ENCODE data around the gene AURKB. TPM values are rescaled to one million over a fixed set of nuclear protein-coding genes. Genes with fewer than 3 reads are reported as not detected.

The AURKB gene
- total and polyA plus RNA-seq, 2 donors (not counting 1 experiment from before 2014, with no cell fraction given) = 1.1 to 5.3 TPM

DNA sequence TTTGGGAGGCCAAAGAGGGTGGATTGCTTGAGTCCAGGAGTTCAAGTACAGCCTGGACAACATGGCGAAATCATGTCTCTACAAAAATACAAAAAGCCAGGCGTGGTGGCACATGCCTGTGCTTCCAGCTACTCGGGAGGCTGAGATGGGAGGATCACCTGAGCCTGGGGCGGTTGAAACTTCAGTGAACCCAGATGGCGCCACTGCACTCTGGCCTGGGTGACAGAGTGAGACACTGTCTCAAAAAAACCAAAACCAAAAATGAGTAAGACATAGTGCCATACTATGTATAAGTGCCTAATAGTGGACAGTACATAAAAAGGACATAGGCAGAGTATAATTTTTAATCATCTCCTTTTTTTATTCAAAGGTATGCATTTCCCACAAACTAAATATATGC is 33.5 kb upstream of the AURKB start:
- Histone ChIP-seq H3K27me3 (replicated peaks in 1 of 4; ENCODE audit: control extremely low read depth in 1 of 4, control insufficient read depth in 3 of 4, insufficient read depth in 4 of 4, low read length in 3 of 4) (no peaks in the 10 kb centered on the region), H4K20me1 (ENCODE audit: control insufficient read depth, insufficient read depth, low read length, poor library complexity, severe bottlenecking) (peaks cover 62% of the 10 kb centered on the region), H3K9ac (ENCODE audit: low read length) (no peak overlapping the region), H3K4me1 (ENCODE audit: control insufficient read depth in 2 of 2, insufficient read depth in 2 of 2, low read length in 2 of 2) (peaks cover 26 to 31% of the 10 kb centered on the region in 2 donors), H3K27ac (ENCODE audit: low read length in 2 of 2) (peak overlapping the region in 1 of 2 donors; percentile 100), H3K4me2 (replicated peaks; ENCODE audit: low read depth, low read length, poor library complexity, severe bottlenecking) (no peak overlapping the region), H3K79me2 (ENCODE audit: control insufficient read depth, insufficient read depth, low read length) (peaks cover 77% of the 10 kb centered on the region), H3K36me3 (replicated peaks in 1 of 2; ENCODE audit: control extremely low read depth in 1 of 2, control insufficient read depth in 1 of 2, extremely low read depth in 1 of 2, insufficient read depth in 2 of 2, low read length in 1 of 2) (peaks cover 2 to 56% of the 10 kb centered on the region in 2 experiments), H3K4me3 (ENCODE audit: control extremely low read depth in 1 of 5, extremely low read depth in 1 of 5, insufficient read depth in 1 of 5, low read depth in 2 of 5, low read length in 4 of 5) (no peak overlapping the region), H2AFZ (ENCODE audit: insufficient read depth, low read depth, low read length, poor library complexity, severe bottlenecking) (no peak overlapping the region), H3K9me3 (ENCODE audit: control extremely low read depth in 1 of 3, control insufficient read depth in 2 of 3, insufficient read depth in 1 of 3, low read length in 2 of 3) (peaks cover 0 to 3% (median 0%) of the 10 kb centered on the region in 3 donors)
- no peak overlapping the region for H3K27ac Mint-ChIP-seq
- ChIA-PET POLR2A (interaction anchor here (0.6 to 5.9 kb wide), 3 partner anchors 20 to 49 kb away, joined by 3 to 158 read pairs (median 3); no protein-coding TSS in a partner anchor), CTCF (interaction anchor here (0.6 to 1.9 kb wide), 7 partner anchors 13 to 1991 kb away, joined by 3 to 13 read pairs (median 3); partner anchors contain the start of gene TMEM107)
- TF ChIP-seq, protein P1, sequence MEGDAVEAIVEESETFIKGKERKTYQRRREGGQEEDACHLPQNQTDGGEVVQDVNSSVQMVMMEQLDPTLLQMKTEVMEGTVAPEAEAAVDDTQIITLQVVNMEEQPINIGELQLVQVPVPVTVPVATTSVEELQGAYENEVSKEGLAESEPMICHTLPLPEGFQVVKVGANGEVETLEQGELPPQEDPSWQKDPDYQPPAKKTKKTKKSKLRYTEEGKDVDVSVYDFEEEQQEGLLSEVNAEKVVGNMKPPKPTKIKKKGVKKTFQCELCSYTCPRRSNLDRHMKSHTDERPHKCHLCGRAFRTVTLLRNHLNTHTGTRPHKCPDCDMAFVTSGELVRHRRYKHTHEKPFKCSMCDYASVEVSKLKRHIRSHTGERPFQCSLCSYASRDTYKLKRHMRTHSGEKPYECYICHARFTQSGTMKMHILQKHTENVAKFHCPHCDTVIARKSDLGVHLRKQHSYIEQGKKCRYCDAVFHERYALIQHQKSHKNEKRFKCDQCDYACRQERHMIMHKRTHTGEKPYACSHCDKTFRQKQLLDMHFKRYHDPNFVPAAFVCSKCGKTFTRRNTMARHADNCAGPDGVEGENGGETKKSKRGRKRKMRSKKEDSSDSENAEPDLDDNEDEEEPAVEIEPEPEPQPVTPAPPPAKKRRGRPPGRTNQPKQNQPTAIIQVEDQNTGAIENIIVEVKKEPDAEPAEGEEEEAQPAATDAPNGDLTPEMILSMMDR (IDR thresholded peaks at IDR 0.05) = no peak
- no peak for TF ChIP-seq EZH2 (IDR thresholded peaks at IDR 0.05; ENCODE audit: borderline replicate concordance, insufficient read depth, low read depth, low read length, poor library complexity, severe bottlenecking)
- H3K9me3 Mint-ChIP-seq (ENCODE audit: insufficient read depth) = no peaks in the 10 kb centered on the region
- H3K4me1 Mint-ChIP-seq = peaks cover 40% of the 10 kb centered on the region
- DNase-seq (no peak), ATAC-seq (ENCODE audit: low read depth) (no peak)
- H3K27me3 Mint-ChIP-seq = no peaks in the 10 kb centered on the region
- peak overlapping the region; percentile 19 for H3K4me3 Mint-ChIP-seq
- 100% methylated on average over 2 of the region's 5 CpGs for WGBS (ENCODE audit: insufficient coverage)
- intact Hi-C loops (cut with micrococcal nuclease) = no loop called here

DNA sequence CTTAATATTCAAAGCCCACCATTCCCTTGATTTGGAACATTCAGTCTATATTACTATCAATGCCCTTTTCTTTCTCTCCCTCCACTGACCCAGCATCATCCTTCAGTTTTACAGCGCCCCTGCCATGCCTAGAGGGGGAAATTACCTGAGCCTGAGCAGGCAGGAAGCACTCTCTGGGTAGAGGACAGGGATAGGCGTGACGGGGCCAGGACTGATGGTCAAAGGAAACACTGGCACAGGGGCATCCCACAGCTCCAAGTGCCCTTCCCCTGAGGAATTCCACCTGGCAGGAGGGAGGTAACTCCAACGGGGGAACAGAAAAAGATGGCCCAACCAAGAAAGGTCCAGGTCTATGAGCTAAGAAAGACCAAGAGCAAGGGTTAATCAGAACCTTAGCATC is 27.5 kb upstream of the AURKB start:
- no peak overlapping the region for H3K27ac Mint-ChIP-seq
- POLR2A ChIA-PET = interaction anchor here (0.6 to 1.0 kb wide), 2 partner anchors 15 to 111 kb away, joined by 3 read pairs; no protein-coding TSS in a partner anchor

More for the DNA sequence above, 27.5 kb upstream of the AURKB start:
- DNase-seq (no peak), ATAC-seq (ENCODE audit: low read depth) (no peak)
- Histone ChIP-seq H2AFZ (ENCODE audit: insufficient read depth, low read depth, low read length, poor library complexity, severe bottlenecking) (no peak overlapping the region), H3K36me3 (replicated peaks in 1 of 2; ENCODE audit: control extremely low read depth in 1 of 2, control insufficient read depth in 1 of 2, extremely low read depth in 1 of 2, insufficient read depth in 2 of 2, low read length in 1 of 2) (peaks cover 5 to 91% of the 10 kb centered on the region in 2 experiments), H3K79me2 (ENCODE audit: control insufficient read depth, insufficient read depth, low read length) (peaks cover 88% of the 10 kb centered on the region), H3K9me3 (ENCODE audit: control extremely low read depth in 1 of 3, control insufficient read depth in 2 of 3, insufficient read depth in 1 of 3, low read length in 2 of 3) (no peaks in the 10 kb centered on the region), H3K4me3 (ENCODE audit: control extremely low read depth in 1 of 5, extremely low read depth in 1 of 5, insufficient read depth in 1 of 5, low read depth in 2 of 5, low read length in 4 of 5) (no peak overlapping the region), H3K27me3 (replicated peaks in 1 of 4; ENCODE audit: control extremely low read depth in 1 of 4, control insufficient read depth in 3 of 4, insufficient read depth in 4 of 4, low read length in 3 of 4) (no peaks in the 10 kb centered on the region), H3K4me2 (replicated peaks; ENCODE audit: low read depth, low read length, poor library complexity, severe bottlenecking) (no peak overlapping the region), H4K20me1 (ENCODE audit: control insufficient read depth, insufficient read depth, low read length, poor library complexity, severe bottlenecking) (peaks cover 93% of the 10 kb centered on the region), H3K9ac (ENCODE audit: low read length) (no peak overlapping the region), H3K27ac (ENCODE audit: low read length in 2 of 2) (no peak overlapping the region), H3K4me1 (ENCODE audit: control insufficient read depth in 2 of 2, insufficient read depth in 2 of 2, low read length in 2 of 2) (no peaks in the 10 kb centered on the region)
- Mint-ChIP-seq H3K9me3 (ENCODE audit: insufficient read depth) (no peaks in the 10 kb centered on the region), H3K4me1 (peaks cover 5% of the 10 kb centered on the region), H3K4me3 (no peak overlapping the region), H3K27me3 (no peaks in the 10 kb centered on the region)
- TF ChIP-seq, protein P1 (IDR thresholded peaks at IDR 0.05) = no peak
- no peak for TF ChIP-seq EZH2 (IDR thresholded peaks at IDR 0.05; ENCODE audit: borderline replicate concordance, insufficient read depth, low read depth, low read length, poor library complexity, severe bottlenecking)
- intact Hi-C loops (cut with micrococcal nuclease) = no loop called here
- CTCF ChIA-PET = interaction anchor here (1.0 to 1.4 kb wide), 4 partner anchors 10 to 119 kb away, joined by 3 to 4 read pairs (median 4); partner anchors contain the start of gene CTC1
- 100% methylated on average over 3 of the region's 4 CpGs for WGBS (ENCODE audit: insufficient coverage)

Measured in B cell (primary cell).